GM10847 (cell line): Measurements from ENCODE around the gene BEND5.

Experiments
- POLR2A ChIP-seq: IDR thresholded peaks from 2 replicates; pipeline ENCODE4 v1.6.1; 2011; ENCODE audit not compliant: insufficient read length; ENCODE audit errors: extremely low read depth

BEND5 gene, protein sequence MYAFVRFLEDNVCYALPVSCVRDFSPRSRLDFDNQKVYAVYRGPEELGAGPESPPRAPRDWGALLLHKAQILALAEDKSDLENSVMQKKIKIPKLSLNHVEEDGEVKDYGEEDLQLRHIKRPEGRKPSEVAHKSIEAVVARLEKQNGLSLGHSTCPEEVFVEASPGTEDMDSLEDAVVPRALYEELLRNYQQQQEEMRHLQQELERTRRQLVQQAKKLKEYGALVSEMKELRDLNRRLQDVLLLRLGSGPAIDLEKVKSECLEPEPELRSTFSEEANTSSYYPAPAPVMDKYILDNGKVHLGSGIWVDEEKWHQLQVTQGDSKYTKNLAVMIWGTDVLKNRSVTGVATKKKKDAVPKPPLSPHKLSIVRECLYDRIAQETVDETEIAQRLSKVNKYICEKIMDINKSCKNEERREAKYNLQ

DNA sequence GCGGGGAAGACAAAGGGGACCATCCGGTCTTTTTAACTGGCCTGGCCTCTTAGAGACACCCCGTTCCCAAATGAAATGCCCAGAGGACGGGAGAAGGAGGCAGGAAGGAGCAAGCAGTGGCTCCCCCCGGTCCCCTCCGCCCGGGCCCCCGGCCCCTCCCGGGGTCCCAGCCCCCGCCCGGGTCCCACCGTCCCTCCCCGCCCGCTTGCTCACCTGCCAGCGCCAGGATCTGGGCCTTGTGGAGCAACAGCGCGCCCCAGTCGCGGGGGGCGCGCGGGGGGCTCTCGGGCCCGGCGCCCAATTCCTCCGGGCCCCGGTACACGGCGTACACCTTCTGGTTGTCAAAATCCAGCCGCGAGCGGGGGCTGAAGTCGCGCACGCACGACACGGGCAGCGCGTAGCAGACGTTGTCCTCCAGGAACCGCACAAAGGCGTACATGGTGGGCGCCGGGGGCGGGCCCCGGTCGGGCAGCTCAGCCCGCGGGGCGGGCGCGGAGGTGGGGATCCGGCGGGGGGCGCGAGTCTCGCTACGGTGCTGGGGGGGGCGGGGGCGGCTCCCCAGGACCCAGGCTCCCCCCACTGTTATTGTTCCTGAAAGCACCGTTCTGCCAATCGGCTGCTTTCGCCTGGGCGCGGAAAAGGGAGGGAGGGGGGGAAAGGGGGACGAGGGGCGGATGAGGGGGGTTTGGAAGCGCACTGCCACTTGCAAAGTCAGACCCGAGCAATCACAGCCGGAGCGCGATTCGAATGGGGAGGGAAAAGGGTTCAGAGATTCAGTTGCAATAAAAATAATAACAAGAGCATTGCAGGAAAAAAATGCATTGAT is at the start of gene BEND5:
TSS of gene BEND5 (minus strand) at position 499 of the 826 bp plus-strand sequence. CDS start at position 439, 60 bp downstream.
- TF ChIP-seq POLR2A, result no peak

DNA sequence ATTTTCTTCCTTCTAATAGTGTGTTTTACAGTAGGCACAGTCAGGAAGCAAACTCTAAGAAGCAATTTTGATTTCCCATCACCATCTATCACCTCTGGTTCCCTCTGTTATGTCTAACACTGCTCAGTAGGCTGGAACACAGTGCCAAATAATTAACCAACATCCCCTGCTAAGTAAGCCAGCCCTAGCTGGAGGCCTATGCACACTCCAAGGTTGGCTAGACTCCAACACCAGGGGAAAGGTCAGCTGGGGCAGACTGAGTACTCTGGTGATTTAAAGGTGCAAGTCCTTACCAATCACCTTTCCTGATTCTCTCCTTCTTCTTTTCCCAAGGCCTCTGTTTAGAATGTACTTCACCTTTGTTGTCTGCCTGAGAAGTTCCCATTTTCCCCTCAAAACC is 46.5 kb upstream of the BEND5 start:
- TF ChIP-seq POLR2A, result no peak

DNA sequence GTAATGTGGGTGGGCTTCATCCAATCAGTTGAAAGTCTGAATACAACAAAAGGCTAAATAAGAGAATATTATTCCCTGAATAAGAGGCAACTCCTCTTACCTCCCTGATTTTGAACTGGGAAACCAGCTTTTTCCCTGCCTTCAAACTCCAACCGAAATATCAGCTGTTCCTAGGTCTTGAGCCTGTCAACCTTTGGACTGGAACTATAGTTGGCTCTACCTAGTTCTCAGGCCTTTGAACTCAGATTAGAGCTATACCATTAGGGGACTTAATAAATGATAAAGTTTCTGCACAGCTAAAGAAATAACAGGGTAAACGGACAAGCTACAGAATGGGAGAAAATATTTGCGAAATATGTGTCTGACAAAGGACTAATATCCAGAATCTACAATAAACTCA is 43.8 kb upstream of the BEND5 start:
- TF ChIP-seq POLR2A, result no peak

DNA sequence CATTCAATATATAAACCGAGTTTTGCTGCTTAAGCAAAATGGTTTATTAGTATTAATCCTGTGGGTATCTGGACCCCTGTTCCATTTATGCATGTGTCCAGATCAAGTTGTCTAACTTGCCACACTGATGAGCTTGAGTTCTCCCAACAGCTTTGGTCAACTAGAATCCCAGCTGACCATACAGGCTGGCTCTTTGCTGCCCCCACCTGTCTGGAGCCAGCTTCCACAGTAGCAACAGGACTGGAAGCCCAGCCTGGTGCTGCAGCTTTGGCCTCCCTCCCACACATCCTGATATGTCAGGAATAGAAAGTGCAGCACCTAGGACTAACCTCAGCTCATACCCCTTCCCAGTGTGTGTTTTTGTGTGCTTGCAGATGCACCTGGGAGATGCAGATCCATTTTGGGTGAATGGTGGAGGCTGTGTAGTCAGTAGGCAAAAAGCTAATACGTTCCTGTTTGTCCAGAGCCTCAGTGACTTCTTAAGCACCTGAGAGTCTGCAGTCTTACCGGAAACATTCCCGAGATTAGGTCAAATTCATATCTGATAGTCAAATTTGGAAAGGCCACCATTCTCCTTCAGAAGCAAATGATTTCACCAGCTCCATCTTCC is 40.9 kb upstream of the BEND5 start:
- no peak for TF ChIP-seq POLR2A

DNA sequence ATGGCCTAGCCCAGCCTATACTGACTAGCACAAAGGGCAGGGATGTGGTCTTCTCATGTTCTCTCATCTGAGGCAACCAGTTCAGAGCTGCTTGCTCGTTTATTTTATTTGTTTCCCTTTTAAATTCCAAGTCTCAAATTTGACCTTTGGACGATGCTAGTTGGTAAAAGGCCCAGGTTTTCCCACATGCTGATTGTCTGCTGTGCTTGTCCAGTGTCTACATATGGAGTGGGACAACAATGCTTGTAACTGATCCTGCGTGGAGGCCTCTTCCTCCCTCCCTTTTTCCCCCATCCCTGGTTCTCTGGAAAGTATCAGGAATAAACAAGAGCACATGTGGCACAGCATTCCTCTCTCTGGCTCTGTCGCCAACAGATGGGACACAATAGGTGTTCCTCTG is 34.0 kb upstream of the BEND5 start:
- no peak for TF ChIP-seq POLR2A

DNA sequence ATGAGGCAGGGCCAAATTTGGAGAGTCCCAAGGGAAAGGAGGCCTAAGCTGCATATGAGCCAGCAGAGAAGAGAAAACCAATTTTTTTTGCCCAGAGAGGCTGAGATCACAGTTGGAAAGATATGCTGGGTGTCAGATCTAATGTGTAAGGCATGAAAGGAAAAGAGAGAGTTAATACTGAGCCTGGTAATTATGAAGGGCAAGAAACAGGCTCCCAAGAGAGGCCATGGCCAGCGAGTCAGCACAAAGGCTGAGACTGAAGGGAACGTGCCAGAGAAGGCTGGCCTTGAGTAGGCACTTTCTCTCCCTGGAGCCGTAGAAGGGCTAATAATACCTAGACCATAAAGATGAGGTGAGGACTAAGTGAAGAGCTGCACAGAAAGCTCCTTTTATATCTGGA is 31.8 kb upstream of the BEND5 start:
- TF ChIP-seq POLR2A, result no peak

DNA sequence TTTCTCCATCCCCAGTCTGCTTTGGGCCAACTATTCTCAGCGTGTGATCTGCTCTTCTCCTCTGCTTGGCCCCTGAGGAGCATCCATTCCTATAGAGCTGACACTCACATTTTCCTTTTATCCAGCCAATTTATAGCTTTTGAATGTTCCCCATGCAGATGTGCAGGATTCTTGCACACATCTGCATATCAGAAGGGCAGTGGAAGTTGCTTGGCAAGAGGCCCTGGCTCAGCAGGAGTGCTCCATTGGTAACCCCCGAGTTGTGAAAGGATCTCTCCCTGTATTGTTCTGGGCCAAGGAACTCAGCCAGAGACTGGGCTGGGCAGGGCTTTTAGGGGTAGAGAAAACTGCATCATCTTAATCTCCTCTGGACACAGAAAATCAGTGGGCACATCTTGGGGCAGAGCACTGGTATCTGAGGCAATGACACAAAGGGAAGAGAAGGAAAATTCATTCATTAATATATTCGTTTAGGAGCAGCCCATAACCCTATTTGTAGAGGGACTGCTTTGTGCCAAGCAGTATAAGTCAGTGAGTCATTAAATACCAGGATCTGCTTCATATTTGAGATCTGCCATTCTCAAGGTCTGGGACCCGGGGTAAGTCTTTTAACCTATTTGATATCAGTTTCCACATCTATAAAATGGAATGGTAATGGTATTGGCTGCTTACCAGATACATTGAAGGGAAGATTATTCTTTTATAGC is 31.0 kb upstream of the BEND5 start:
- no peak for TF ChIP-seq POLR2A

DNA sequence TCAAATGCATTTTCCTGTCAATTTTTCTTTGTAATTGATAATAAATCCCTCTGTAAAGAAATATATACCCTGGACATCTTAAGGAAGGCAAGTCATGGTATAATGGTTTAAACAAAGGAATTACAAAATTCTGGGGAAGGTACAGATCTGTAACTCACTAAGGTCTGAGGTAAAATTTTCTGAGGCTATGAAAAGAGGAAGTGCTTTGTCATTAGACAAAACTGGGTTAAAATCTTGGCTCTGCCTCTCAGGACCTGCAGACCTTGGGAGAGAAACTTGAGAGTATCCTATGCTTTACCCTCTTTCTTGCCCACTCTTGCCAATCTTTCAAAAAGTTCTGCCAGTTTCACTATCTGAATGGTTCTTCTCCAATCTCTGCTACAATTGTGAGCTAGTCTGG is 26.8 kb upstream of the BEND5 start:
- no peak for TF ChIP-seq POLR2A

DNA sequence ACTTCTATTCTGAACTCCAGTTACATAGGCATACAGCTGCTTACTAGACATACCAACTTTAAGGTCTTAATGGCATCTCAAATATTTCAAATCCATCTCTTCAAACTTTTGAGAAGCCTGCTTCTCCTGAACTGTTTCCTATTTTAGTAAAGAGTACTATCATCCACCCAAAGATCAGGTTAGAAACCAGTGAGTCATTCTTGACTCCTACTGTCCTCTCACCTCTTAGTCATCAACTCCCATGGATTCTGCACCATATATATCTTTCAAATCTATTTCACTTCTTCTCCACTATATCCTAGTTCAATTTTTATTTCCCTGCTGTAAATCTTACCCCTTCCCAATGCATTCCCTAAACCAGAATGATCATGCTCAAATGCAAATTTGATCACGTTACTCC is 18.1 kb upstream of the BEND5 start:
- TF ChIP-seq POLR2A, result no peak

DNA sequence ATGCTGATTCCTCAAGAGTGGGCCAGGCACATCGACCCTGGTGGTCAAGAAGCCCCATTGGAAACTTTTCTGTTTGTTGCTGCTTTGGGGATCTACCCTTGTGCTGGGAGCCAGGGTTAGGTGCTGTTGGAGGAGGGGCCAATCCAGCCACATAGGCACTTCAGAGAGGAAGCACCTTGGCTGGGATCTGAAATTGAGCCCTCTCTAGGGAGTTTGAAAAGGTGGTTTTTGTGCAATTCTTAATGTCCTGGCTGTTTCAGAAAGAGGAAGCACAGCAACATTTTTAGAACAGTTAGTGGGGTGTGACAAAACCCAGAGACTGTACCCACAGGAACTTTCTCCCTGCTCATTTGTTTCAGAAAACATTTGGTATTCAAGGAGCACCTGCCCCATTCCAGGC is 17.2 kb upstream of the BEND5 start:
- no peak for TF ChIP-seq POLR2A

DNA sequence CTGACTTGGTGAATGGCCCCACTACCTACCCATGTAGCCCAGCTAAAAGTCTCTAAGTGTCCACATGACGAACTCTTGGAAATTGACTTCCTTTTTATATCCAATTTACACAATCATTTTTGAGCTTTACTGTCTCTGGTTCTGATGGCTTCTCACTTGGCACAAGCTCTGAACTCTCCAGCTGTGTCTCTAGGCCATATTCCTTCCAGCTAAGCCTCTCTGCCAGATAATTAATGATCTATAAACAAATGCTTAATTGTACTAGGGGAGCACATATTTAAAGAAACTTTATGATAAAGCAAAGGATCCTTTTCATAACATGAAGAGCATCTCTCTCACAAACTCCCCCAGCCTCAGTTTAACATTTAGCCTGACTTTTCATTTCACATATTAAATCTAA is 16.3 kb upstream of the BEND5 start:
- no peak for TF ChIP-seq POLR2A

DNA sequence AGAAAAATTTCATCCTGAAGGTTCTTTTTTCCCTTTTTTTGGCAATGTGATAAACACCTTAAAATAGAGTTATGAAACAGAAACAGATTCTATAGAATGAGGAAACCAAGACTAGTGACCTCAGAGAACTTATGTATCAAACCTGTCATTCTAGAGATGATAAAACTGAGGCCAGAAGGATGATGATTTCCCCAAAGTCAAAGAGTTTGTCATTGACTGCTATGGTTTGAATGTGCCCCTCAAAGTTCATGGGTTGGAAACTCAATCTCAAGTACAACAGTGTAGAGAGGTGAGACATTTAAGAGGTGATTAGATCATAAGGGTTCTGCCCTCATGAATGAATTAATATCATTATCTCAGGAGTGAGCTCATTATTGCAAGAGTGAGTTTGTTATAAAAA is 13.7 kb upstream of the BEND5 start:
- TF ChIP-seq POLR2A, result no peak

DNA sequence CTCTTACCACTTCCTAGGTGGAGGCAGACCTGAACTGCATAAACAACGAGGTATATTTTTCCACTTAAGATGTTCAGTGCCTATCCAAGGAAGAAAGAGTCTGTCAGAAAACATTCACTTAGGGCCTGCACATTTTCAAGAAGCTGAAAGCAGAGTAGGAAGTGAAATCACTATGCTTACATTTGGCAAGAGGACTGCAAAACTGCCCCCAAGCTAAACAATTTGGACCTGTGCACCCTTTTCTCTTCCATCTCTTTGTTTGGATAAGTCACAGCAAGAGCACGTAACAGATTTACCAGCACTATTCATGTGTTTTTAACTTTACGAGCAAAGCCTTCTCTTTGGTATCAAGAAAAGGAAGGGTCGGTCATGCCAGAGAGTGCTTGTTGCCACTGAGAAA is 13.2 kb upstream of the BEND5 start:
- no peak for TF ChIP-seq POLR2A

DNA sequence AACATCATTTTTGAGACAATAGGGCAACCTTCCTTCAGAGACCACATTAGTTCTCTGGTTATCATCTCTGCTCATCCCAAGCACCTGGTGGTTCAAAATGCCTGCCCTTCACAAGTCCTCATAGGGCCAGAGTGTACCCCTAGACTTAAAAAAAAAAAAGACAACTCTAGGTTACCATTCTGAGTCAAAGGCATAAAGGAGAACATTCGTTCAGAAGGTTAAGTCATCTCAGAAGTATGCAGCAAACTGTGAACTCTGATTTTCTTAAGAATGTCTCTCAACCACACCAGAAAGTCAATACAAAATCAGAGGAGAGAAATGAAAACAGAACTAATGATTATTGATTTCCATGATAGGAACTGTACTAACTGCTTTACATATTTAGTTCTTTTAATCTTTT is 9.2 kb upstream of the BEND5 start:
- no peak for TF ChIP-seq POLR2A

DNA sequence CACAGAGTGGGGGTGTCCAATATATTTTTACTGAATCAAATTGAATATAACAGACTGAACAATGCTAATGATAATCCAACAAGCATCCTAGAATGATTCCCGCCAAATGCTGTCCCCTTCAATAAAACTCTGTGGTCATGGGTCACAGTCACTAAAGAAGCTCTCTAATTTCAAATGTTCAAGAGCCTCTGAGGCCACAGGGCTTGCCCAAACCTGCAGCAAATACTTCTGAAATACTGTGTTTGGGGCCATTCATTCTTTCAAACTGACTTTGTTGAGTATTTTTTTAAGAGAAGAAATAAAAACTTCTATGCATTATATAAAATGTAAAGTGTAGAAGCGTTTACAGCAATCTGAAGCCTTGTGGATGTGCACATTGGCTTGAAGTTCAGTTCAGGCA is 7.6 kb upstream of the BEND5 start:
- no peak for TF ChIP-seq POLR2A
